ENCODE measurements around the gene MLPH.

- TF ChIP-seq CTCF (conservative IDR thresholded peaks at IDR 0.05) = no peak
- no peak for TF ChIP-seq EZH2 (IDR thresholded peaks at IDR 0.05; ENCODE audit: low read depth)
These were observed 89.1 kb downstream of the MLPH start for GRCh38 chr2:237575869-237576862.

Measured in PC-9 (cell line).